OCI-LY1 (cell line): Measurements from ENCODE around the gene FAM200A.
A peak's percentile ranks its signal among the peaks of the same experiment; 100 is the strongest.

Source experiments
- H2AFZ ChIP-seq: fragments of 200-600 bp; sonication (generic), shearing (Covaris generic); 2 replicates; pipeline ENCODE4 v1.6.0; 2014; ENCODE audit warnings: antibody characterized with exemption, mild to moderate bottlenecking, low read length
- H3F3A ChIP-seq: fragments of 200-600 bp; sonication (generic), shearing (Covaris generic); 2 replicates; pipeline ENCODE4 v1.6.0; 2014; ENCODE audit warnings: mild to moderate bottlenecking, antibody characterized with exemption, low read length, moderate library complexity; ENCODE audit not compliant: insufficient read depth
- H3K27ac ChIP-seq: fragments of 200-600 bp; sonication (generic); 2 replicates; pipeline ENCODE4 v1.5.1; 2014; ENCODE audit warnings: low read length, mixed run types, mild to moderate bottlenecking, low read depth; ENCODE audit not compliant: poor library complexity, severe bottlenecking
- H3K27me3 ChIP-seq: fragments of 200-600 bp; sonication (generic); 2 replicates; pipeline ENCODE4 v1.6.0; 2014; ENCODE audit warnings: antibody characterized with exemption, mild to moderate bottlenecking, low read length, moderate library complexity; ENCODE audit not compliant: insufficient read depth
- H3K36me3 ChIP-seq: fragments of 200-600 bp; sonication (generic); 2 replicates; pipeline ENCODE4 v1.6.1; 2014; ENCODE audit warnings: mild to moderate bottlenecking, antibody characterized with exemption, low read length, moderate library complexity, mixed read lengths; ENCODE audit not compliant: insufficient read depth
- H3K4me1 ChIP-seq: fragments of 200-600 bp; sonication (generic); 2 replicates; pipeline ENCODE4 v1.5.1; 2014; ENCODE audit warnings: mild to moderate bottlenecking, low read length, moderate library complexity; ENCODE audit not compliant: insufficient read depth, severe bottlenecking
- H3K4me2 ChIP-seq: fragments of 200-600 bp; sonication (generic), shearing (Covaris generic); 2 replicates; pipeline ENCODE4 v1.6.1; 2014; ENCODE audit warnings: low read length
- H3K4me3 ChIP-seq: fragments of 200-600 bp; sonication (generic); 2 replicates; pipeline ENCODE4 v1.5.1; 2014; ENCODE audit warnings: low read length, low read depth, mild to moderate bottlenecking, mixed read lengths; ENCODE audit not compliant: poor library complexity, severe bottlenecking
- H3K79me2 ChIP-seq: fragments of 200-600 bp; shearing (Covaris generic); 2 replicates; pipeline ENCODE4 v1.6.1; 2016; ENCODE audit warnings: mixed run types, low read length, mixed read lengths; ENCODE audit not compliant: insufficient read depth
- H3K9ac ChIP-seq: fragments of 200-600 bp; sonication (generic), shearing (Covaris generic); 2 replicates; pipeline ENCODE4 v1.6.1; 2014; ENCODE audit warnings: mild to moderate bottlenecking, low read length, mixed read lengths
- H3K9me2 ChIP-seq: fragments of 200-600 bp; sonication (generic), shearing (Covaris generic); 2 replicates; pipeline ENCODE4 v1.6.1; 2014; ENCODE audit warnings: low read depth, mild to moderate bottlenecking, low read length, mixed read lengths
- H3K9me3 ChIP-seq: fragments of 200-600 bp; shearing (Covaris generic); 2 replicates; pipeline ENCODE4 v1.6.1; 2014; ENCODE audit warnings: low read length, mixed read lengths
- H4K20me1 ChIP-seq: fragments of 200-600 bp; sonication (generic), shearing (Covaris generic); 2 replicates; pipeline ENCODE4 v1.6.0; 2016; ENCODE audit warnings: mild to moderate bottlenecking, low read length; ENCODE audit not compliant: insufficient read depth
- CTCF ChIP-seq: fragments of 200-600 bp; sonication (generic), shearing (Covaris generic); IDR thresholded peaks from 2 replicates; pipeline ENCODE4 v1.5.1; 2017; ENCODE audit warnings: mild to moderate bottlenecking, antibody characterized with exemption, low read length, moderate library complexity, mixed read lengths
- EZH2 ChIP-seq: fragments of 200-600 bp; sonication (generic), shearing (Covaris generic); IDR thresholded peaks from 2 replicates; pipeline ENCODE4 v1.8.0; 2017; ENCODE audit warnings: borderline replicate concordance, mixed run types, mild to moderate bottlenecking, antibody characterized with exemption, low read length, moderate library complexity, mixed read lengths

Gene FAM200A

DNA sequence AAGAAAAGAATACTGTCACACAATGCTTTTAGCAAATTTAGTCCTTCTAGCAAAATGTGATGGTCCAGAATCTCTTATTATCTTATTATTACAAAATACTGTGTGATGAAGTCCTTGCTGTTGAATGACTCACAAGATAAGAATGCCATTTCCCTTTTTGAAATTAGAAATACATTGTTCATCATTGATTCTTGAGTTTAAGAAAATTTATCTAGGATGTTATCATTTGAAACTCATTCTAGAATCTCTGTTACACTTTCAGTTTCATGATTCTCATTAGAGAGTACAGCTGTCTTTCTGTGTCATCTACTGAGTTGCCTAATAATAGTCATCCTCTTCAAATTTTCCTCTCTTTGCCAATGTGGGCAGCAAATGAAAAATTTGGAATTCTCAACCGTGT lies 37.9 kb downstream of the FAM200A start:
- Histone ChIP-seq H3K27me3 (no peaks in the 10 kb centered on the region), H3K4me1 (no peaks in the 10 kb centered on the region), H4K20me1 (no peaks in the 10 kb centered on the region), H3K9ac (no peak overlapping the region), H3K79me2 (no peaks in the 10 kb centered on the region), H3K9me3 (no peaks in the 10 kb centered on the region), H3K36me3 (peaks cover 47% of the 10 kb centered on the region), H3K4me3 (no peak overlapping the region), H2AFZ (no peak overlapping the region), H3F3A (no peaks in the 10 kb centered on the region), H3K9me2 (no peaks in the 10 kb centered on the region), H3K4me2 (no peak overlapping the region), H3K27ac (no peak overlapping the region)
- TF ChIP-seq CTCF = no peak
- TF ChIP-seq EZH2 = no peak

GRCh38 chr7:99505324-99505662 lies 46.6 kb downstream of the FAM200A start:
- Histone ChIP-seq H3K27ac (peak overlapping the region; percentile 63), H3K9me2 (no peaks in the 10 kb centered on the region), H3K36me3 (peaks cover 13% of the 10 kb centered on the region; the same call in 1 of the 2 replicates), H3K4me1 (peaks cover 31% of the 10 kb centered on the region), H2AFZ (no peak overlapping the region), H3K4me2 (peak overlapping the region; percentile 86), H3K9ac (peak overlapping the region; percentile 85), H3K4me3 (peak overlapping the region; percentile 78), H4K20me1 (no peaks in the 10 kb centered on the region), H3K9me3 (no peaks in the 10 kb centered on the region), H3F3A (no peaks in the 10 kb centered on the region), H3K79me2 (peaks cover 15% of the 10 kb centered on the region), H3K27me3 (no peaks in the 10 kb centered on the region)
- TF ChIP-seq EZH2 (no peak), CTCF (no peak)

DNA sequence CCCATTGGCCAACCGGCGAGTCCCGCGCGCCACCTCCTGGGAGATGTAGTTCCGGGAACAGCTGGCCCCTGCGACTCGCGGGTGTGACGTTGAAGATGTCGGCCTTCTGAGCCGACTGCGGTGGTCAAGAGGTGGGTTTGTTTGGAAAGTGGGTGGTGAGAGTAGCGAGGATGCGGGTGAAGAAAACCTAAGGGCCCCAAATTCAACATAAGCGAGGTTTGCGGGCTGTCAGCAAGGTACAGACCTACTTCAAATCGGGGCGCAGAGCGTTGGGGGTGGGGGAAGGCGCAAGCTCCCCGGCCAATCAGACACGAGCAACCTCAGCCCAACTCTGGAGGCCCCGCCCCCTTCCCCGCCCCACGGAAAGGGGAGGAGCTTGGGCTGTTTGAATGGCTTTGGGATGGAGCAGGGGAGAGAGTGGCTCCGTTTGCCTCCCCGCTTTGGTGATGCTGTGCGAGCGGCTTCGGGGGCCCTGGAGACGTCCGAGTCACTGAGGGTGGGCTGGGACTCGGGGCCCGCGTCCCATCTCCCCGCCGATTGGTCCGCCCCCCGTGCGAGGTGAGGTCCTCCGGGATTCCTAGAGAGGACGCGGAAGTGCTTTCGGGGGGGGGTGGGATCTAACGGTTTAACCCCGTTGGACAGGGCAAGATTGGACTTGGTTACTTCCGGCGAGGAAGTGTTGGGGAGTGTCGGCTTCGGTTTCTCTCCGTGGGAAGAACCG lies 47.2 kb downstream of the FAM200A start, which contains the start of gene ZKSCAN5:
ZKSCAN5 (plus strand) TSS at position 60 of the 721 bp plus-strand sequence. CDS start 1,383 bp downstream, outside the sequence.
- H4K20me1 ChIP-seq = no peaks in the 10 kb centered on the region
- peak within 1 kb of the TSS; percentile 78 for H3K4me3 ChIP-seq
- no peaks in the 10 kb centered on the region for H3K9me3 ChIP-seq
- H3K36me3 ChIP-seq = peaks cover 9% of the 10 kb centered on the region; the same call in 1 of the 2 replicates
- peaks cover 31% of the 10 kb centered on the region for H3K4me1 ChIP-seq
- H3K27me3 ChIP-seq = no peaks in the 10 kb centered on the region
- H3K27ac ChIP-seq = peak within 1 kb of the TSS; percentile 63
- TF ChIP-seq CTCF = no peak
- TF ChIP-seq EZH2 = no peak
- peak within 1 kb of the TSS; percentile 86 for H3K4me2 ChIP-seq
- H3F3A ChIP-seq = no peaks in the 10 kb centered on the region
- H3K9ac ChIP-seq = peak within 1 kb of the TSS; percentile 85
- H3K9me2 ChIP-seq = no peaks in the 10 kb centered on the region
- H3K79me2 ChIP-seq = peaks cover 17% of the 10 kb centered on the region
- H2AFZ ChIP-seq = peak within 1 kb of the TSS; percentile 1; the same call in 1 of the 2 replicates
